ENCODE measurements around the gene HIF1AN.
A peak's percentile ranks its signal among the peaks of the same experiment; 100 is the strongest.

The HIF1AN gene

GRCh38 chr10:100510533-100511308 lies 25.0 kb upstream of the HIF1AN start:
- no peak for TF ChIP-seq CTCF (IDR thresholded peaks at IDR 0.05)
- peak overlapping the region in 1 of 2 experiments; percentile 4 for H3K4me3 ChIP-seq (ENCODE audit: low read depth in 1 of 2, low read length in 1 of 2)
- H3K36me3 ChIP-seq = peaks cover 22% of the 10 kb centered on the region
- H3K27me3 ChIP-seq = no peaks in the 10 kb centered on the region
- peaks cover 44 to 48% of the 10 kb centered on the region in 2 experiments for H3K4me1 ChIP-seq (ENCODE audit: control insufficient read depth in 1 of 2, insufficient read depth in 1 of 2, low read depth in 1 of 2, low read length in 1 of 2)
- peak overlapping the region; percentile 71 for H3K27ac ChIP-seq
- no peaks in the 10 kb centered on the region for H3K9me3 ChIP-seq

GRCh38 chr10:100515612-100516011 lies 20.1 kb upstream of the HIF1AN start:
- H3K36me3 ChIP-seq = no peaks in the 10 kb centered on the region
- no peak overlapping the region for H3K27ac ChIP-seq
- H3K27me3 ChIP-seq = peaks cover 16% of the 10 kb centered on the region
- peaks cover 41 to 47% of the 10 kb centered on the region in 2 experiments for H3K4me1 ChIP-seq (ENCODE audit: control insufficient read depth in 1 of 2, insufficient read depth in 1 of 2, low read depth in 1 of 2, low read length in 1 of 2)
- TF ChIP-seq CTCF (IDR thresholded peaks at IDR 0.05) = no peak
- no peaks in the 10 kb centered on the region for H3K9me3 ChIP-seq
- no peak overlapping the region for H3K4me3 ChIP-seq (ENCODE audit: low read depth in 1 of 2, low read length in 1 of 2)

- H3K4me3 ChIP-seq (ENCODE audit: low read depth in 1 of 2, low read length in 1 of 2) = no peak overlapping the region
- H3K36me3 ChIP-seq = peaks cover 4% of the 10 kb centered on the region
- H3K4me1 ChIP-seq (ENCODE audit: control insufficient read depth in 1 of 2, insufficient read depth in 1 of 2, low read depth in 1 of 2, low read length in 1 of 2) = peaks cover 29 to 35% of the 10 kb centered on the region in 2 experiments
- H3K9me3 ChIP-seq = no peaks in the 10 kb centered on the region
- H3K27me3 ChIP-seq = peaks cover 16% of the 10 kb centered on the region
- no peak overlapping the region for H3K27ac ChIP-seq
- TF ChIP-seq CTCF (IDR thresholded peaks at IDR 0.05) = no peak
Observed at GRCh38 chr10:100516847-100517246, 18.9 kb upstream of the HIF1AN start.

GRCh38 chr10:100518761-100519241 lies 16.9 kb upstream of the HIF1AN start:
- H3K36me3 ChIP-seq = peaks cover 16% of the 10 kb centered on the region
- H3K4me3 ChIP-seq (ENCODE audit: low read depth in 1 of 2, low read length in 1 of 2) = peak overlapping the region in 1 of 2 experiments; percentile 24
- no peaks in the 10 kb centered on the region for H3K9me3 ChIP-seq
- H3K27me3 ChIP-seq = peaks cover 16% of the 10 kb centered on the region
- H3K4me1 ChIP-seq (ENCODE audit: control insufficient read depth in 1 of 2, insufficient read depth in 1 of 2, low read depth in 1 of 2, low read length in 1 of 2) = peaks cover 17 to 22% of the 10 kb centered on the region in 2 experiments
- TF ChIP-seq CTCF (IDR thresholded peaks at IDR 0.05) = peak; percentile 59
- H3K27ac ChIP-seq = no peak overlapping the region

- Histone ChIP-seq H3K27ac (no peak within 1 kb of the TSS), H3K9me3 (no peaks in the 10 kb centered on the region), H3K27me3 (peaks cover 16% of the 10 kb centered on the region), H3K4me3 (ENCODE audit: low read depth in 1 of 2, low read length in 1 of 2) (peak within 1 kb of the TSS in 1 of 2 experiments; percentile 24), H3K4me1 (ENCODE audit: control insufficient read depth in 1 of 2, insufficient read depth in 1 of 2, low read depth in 1 of 2, low read length in 1 of 2) (peaks cover 17 to 22% of the 10 kb centered on the region in 2 experiments), H3K36me3 (peaks cover 23% of the 10 kb centered on the region)
- TF ChIP-seq CTCF (IDR thresholded peaks at IDR 0.05) = no peak
Observed at GRCh38 chr10:100519311-100520051, 16.3 kb upstream of the HIF1AN start, which contains the start of gene SEC31B. TSS of gene SEC31B (minus strand) at chr10:100519861. CDS start at chr10:100516952, 2,909 bp downstream.
